ENCODE measurements around the gene BSN. TPM values are rescaled to one million over a fixed set of nuclear protein-coding genes. Genes with fewer than 3 reads are reported as not detected.

Gene BSN
- total RNA-seq, 3 donors from 2014 or later: 0.17 to 1.2 (median 0.36) TPM

DNA sequence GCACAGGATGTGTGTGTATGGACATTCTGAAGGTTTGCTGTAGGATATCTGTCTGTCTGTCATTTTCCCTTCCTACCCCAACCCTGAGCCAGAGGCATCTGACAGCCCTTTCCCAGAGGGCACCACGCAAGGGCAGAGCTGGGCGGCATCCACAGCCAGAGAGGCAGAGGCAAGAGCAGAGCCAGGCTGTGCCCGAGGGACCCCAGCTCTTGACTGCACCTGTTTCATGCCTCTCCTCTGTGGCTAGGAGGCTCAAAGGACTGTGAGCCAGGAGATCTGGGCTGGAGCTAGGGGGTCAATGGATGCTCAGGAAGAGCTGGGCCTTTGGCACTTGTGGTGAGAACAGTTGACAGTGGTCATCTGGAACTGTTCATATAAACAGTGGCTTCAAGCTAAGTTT is 115.1 kb downstream of the BSN start:
- TF ChIP-seq, protein P1, sequence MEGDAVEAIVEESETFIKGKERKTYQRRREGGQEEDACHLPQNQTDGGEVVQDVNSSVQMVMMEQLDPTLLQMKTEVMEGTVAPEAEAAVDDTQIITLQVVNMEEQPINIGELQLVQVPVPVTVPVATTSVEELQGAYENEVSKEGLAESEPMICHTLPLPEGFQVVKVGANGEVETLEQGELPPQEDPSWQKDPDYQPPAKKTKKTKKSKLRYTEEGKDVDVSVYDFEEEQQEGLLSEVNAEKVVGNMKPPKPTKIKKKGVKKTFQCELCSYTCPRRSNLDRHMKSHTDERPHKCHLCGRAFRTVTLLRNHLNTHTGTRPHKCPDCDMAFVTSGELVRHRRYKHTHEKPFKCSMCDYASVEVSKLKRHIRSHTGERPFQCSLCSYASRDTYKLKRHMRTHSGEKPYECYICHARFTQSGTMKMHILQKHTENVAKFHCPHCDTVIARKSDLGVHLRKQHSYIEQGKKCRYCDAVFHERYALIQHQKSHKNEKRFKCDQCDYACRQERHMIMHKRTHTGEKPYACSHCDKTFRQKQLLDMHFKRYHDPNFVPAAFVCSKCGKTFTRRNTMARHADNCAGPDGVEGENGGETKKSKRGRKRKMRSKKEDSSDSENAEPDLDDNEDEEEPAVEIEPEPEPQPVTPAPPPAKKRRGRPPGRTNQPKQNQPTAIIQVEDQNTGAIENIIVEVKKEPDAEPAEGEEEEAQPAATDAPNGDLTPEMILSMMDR (IDR thresholded peaks at IDR 0.05): no peak
- no peak for DNase-seq
- intact Hi-C loops (cut with DNase I, micrococcal nuclease): loop anchor here in 1 of 2 donors (5.0 kb wide), 1 partner anchor 127 kb away; no protein-coding TSS in a partner anchor
- Histone ChIP-seq H3K4me3 (no peak overlapping the region), H3K36me3 (ENCODE audit: low read depth) (no peaks in the 10 kb centered on the region), H3K4me1 (ENCODE audit: low read depth) (peaks cover 6% of the 10 kb centered on the region), H3K9me3 (no peaks in the 10 kb centered on the region)
- no peak for ATAC-seq

DNA sequence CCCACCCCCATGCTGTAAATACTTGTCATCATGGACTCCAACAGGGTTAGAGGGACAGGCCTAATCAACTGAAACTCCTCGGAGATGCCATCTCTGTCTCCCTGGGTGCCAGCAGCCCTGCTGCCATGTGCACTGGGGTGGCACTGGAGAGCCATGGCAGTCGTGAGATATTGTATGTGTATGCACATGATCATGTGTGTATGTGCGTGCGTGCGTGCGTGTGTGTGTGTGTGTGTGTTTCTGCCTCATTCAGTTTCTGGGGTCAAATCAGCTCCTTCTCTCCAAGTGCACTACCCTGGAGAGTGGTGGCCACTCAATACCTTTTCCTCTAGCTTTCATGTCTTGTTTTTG is 116.6 kb downstream of the BSN start:
- Histone ChIP-seq H3K4me3 (no peak overlapping the region), H3K9me3 (no peaks in the 10 kb centered on the region), H3K36me3 (ENCODE audit: low read depth) (no peaks in the 10 kb centered on the region), H3K4me1 (ENCODE audit: low read depth) (peaks cover 13% of the 10 kb centered on the region)
- ATAC-seq (no peak), DNase-seq (no peak)
- TF ChIP-seq, protein P1 (IDR thresholded peaks at IDR 0.05): no peak
- intact Hi-C loops (cut with DNase I, micrococcal nuclease): loop anchor here in 1 of 2 donors (5.0 kb wide), 1 partner anchor 129 kb away; no protein-coding TSS in a partner anchor

DNA sequence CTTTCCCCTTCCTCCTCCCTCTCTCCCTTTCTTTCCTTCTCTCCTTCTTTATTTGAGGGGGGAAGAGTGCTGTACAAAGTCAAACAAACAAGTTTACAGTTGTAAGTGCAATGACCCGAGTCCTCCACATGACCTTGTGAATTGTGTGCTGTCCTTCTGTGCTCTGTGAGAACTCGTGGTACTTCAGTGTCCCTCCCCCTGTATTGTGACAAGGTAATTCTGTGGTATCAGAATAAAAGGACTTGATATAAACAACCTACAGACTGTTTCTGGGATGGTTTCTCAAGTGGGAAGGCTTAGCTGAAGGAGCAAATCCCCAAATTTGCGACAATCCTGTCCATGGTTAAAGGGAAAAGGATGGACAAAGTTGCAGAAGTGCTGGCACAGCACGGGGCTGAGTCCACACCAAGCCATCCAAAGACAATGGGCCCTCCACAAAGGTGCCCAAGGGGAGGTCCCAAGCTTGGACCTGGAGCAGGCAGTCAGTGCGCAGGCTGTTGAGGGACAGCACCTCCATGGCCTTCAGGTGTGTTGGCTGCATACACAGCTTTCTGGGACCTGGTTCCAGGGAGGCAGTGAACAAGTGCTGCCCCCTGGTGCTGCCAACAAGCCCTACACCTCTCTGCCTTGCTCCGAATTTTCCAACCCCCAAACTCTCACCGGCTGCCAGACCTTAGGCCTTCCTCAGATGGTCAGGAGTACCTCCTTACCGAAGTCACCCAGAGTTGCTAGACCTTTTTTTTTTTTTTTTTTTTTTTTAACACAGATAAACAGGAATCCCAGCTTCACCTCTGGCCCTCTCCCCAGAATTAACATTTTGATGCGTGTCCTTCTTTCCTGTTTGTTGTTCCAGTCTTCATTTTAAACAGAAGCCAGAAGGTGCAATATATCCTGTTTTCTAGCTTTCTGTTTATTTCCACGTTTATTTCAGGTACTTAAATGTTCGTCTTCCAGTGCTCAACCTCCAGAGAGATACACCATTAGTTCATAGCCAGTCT is 117.3 kb downstream of the BSN start:
- intact Hi-C loops (cut with DNase I, micrococcal nuclease): loop anchor here in 1 of 2 donors (5.0 kb wide), 1 partner anchor 129 kb away; no protein-coding TSS in a partner anchor
- peak; percentile 34 for ATAC-seq
- TF ChIP-seq, protein P1 (IDR thresholded peaks at IDR 0.05): peak; percentile 55
- peaks cover 13% of the 10 kb centered on the region for H3K4me1 ChIP-seq (ENCODE audit: low read depth)
- no peaks in the 10 kb centered on the region for H3K36me3 ChIP-seq (ENCODE audit: low read depth)
- peak in 2 of 3 donors; percentile 80 to 81 for DNase-seq
- no peaks in the 10 kb centered on the region for H3K9me3 ChIP-seq
- H3K4me3 ChIP-seq: no peak overlapping the region

DNA sequence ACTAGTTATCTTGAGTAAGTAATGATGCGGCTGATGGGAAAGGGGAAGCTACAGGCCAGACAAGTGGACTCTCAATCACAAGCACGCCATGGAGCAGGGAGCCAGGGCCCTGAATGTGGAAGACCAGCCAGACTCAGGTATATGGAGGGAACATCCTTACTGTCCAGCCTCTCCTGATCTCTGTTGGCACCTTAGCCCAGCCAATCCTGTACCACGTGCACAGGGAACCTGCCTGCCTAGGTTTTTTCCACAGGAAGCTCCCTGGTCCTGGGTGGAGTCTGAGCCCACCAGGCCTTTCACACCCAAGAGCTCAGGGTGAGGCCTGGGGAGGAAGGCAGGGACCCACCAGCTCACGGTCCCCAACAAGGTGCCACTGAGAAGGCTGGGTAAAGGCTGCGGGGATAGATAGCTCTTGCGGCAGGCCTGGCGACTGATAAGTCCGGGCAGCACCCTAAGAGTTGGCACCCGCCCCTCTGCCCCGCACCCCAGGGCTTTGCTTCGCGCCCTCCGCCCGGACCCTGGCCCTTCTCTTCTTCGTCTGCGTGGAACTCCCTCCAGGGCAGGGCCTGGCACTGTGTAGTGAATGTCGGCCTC is 118.9 kb downstream of the BSN start:
- TF ChIP-seq, protein P1 (IDR thresholded peaks at IDR 0.05): no peak
- peak overlapping the region; percentile 85 for H3K4me3 ChIP-seq
- no peaks in the 10 kb centered on the region for H3K9me3 ChIP-seq
- ATAC-seq (peak; percentile 0), DNase-seq (peak in 1 of 3 donors; percentile 26)
- no peaks in the 10 kb centered on the region for H3K36me3 ChIP-seq (ENCODE audit: low read depth)
- peaks cover 13% of the 10 kb centered on the region for H3K4me1 ChIP-seq (ENCODE audit: low read depth)
- intact Hi-C loops (cut with DNase I, micrococcal nuclease): loop anchor here in 1 of 2 donors (5.0 kb wide), 1 partner anchor 131 kb away; no protein-coding TSS in a partner anchor

DNA sequence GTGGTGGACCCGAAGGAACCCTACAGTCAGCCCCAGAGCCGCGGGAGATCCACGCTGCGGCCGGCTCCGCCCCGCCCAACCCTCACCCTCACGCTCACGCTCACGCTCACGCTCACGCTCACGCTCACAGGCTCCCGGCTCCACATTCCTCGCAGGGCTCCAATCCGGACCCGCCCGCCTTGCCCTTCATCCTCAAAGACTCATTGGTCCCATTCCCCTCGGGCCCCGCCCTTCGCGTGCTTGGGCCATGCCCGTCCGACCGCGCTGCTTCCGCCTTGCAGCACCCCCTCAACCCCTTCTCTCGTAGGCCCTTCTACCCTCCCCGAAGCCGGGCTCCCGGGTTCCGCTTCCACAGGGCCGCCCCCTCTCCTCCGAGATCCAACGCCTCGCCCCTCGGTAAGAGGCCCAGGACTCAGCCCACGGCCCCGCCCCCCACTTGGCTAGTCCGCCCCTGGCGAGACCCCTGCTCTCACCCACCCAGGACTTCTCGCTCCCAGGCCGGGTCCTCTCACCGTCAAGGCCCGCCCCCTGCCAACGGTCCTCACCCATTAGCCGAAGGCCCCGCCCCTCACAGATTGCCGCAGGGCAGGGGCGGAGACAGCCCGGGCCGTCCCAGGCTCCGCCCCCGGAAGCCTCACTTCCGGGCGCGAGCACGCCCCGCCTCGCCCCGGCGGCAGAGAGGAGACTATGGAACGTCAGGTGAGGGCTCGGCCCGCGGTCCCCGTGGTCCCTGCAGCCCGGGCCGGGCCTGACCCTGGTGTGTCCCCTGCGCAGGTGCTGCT is 119.6 kb downstream of the BSN start, which contains the start of gene APEH:
Gene APEH, plus strand, starts transcription at position 637 of the 782 bp plus-strand sequence. Its CDS starts 51 bp downstream, at position 688.
- DNase-seq: peak; percentile 97 to 99 (median 98)
- Histone ChIP-seq H3K4me1 (ENCODE audit: low read depth) (peaks cover 13% of the 10 kb centered on the region), H3K9me3 (no peaks in the 10 kb centered on the region), H3K36me3 (ENCODE audit: low read depth) (no peaks in the 10 kb centered on the region), H3K4me3 (peak within 1 kb of the TSS; percentile 85)
- intact Hi-C loops (cut with DNase I, micrococcal nuclease): loop anchor here in 1 of 2 donors (5.0 kb wide), 1 partner anchor 132 kb away; no protein-coding TSS in a partner anchor
- ATAC-seq: peak; percentile 93
- TF ChIP-seq, protein P1 (IDR thresholded peaks at IDR 0.05): no peak
